ENCODE measurements around the gene CORO6. TPM values are rescaled to one million over a fixed set of nuclear protein-coding genes. Genes with fewer than 3 reads are reported as not detected.

CORO6 gene
- total and polyA plus RNA-seq, 4 donors, result 0.23 to 3.0 (median 0.59) TPM

- TF ChIP-seq CTCF (IDR thresholded peaks at IDR 0.05; ENCODE audit: low read depth, low read length, missing input control) (no peak), TAF1 (conservative IDR thresholded peaks at IDR 0.05) (no peak), JUND (IDR thresholded peaks at IDR 0.05) (no peak)
Measured at GRCh38 chr17:29620271-29620670, 2.4 kb downstream of the CORO6 start (continued).

- no peak for TF ChIP-seq NR2F2 (IDR thresholded peaks at IDR 0.05)
- TF ChIP-seq HNF4A (conservative IDR thresholded peaks at IDR 0.05), result no peak
- no peak for TF ChIP-seq FOXA1 (IDR thresholded peaks at IDR 0.05)
- TF ChIP-seq CTCF (IDR thresholded peaks at IDR 0.05; ENCODE audit: low read depth, low read length, missing input control), result no peak
- H3K9me3 ChIP-seq (ENCODE audit: control insufficient read depth in 4 of 4, low read length in 3 of 4), result no peaks in the 10 kb centered on the region
- H3K9ac ChIP-seq (ENCODE audit: low read depth in 1 of 2, low read length in 2 of 2), result no peak overlapping the region
- peaks cover 0 to 10% (median under 1%) of the 10 kb centered on the region in 4 donors for H3K27me3 ChIP-seq (ENCODE audit: control insufficient read depth in 4 of 4, insufficient read depth in 4 of 4, low read length in 3 of 4)
- no peak for DNase-seq (ENCODE audit: low spot score)
- no peaks in the 10 kb centered on the region for H3K36me3 ChIP-seq (ENCODE audit: control insufficient read depth in 4 of 4, insufficient read depth in 3 of 4, low read depth in 1 of 4, low read length in 3 of 4)
- H3K4me3 ChIP-seq (ENCODE audit: low read depth in 1 of 3, low read length in 3 of 3), result no peak overlapping the region
- H3K4me1 ChIP-seq (ENCODE audit: control insufficient read depth in 4 of 4, insufficient read depth in 4 of 4, low read length in 3 of 4), result peaks cover 14 to 47% (median 37%) of the 10 kb centered on the region in 4 donors
- no peak overlapping the region for H3K27ac ChIP-seq (ENCODE audit: low read depth in 1 of 2, low read length in 2 of 2)
Measured at GRCh38 chr17:29619251-29619650, 3.5 kb downstream of the CORO6 start.

- Histone ChIP-seq H3K9me3 (ENCODE audit: control insufficient read depth in 4 of 4, low read length in 3 of 4) (no peaks in the 10 kb centered on the region), H3K27me3 (ENCODE audit: control insufficient read depth in 4 of 4, insufficient read depth in 4 of 4, low read length in 3 of 4) (peaks cover 0 to 10% (median 2%) of the 10 kb centered on the region in 4 donors), H3K36me3 (ENCODE audit: control insufficient read depth in 4 of 4, insufficient read depth in 3 of 4, low read depth in 1 of 4, low read length in 3 of 4) (no peaks in the 10 kb centered on the region), H3K9ac (ENCODE audit: low read depth in 1 of 2, low read length in 2 of 2) (no peak overlapping the region), H3K27ac (ENCODE audit: low read depth in 1 of 2, low read length in 2 of 2) (no peak overlapping the region), H3K4me1 (ENCODE audit: control insufficient read depth in 4 of 4, insufficient read depth in 4 of 4, low read length in 3 of 4) (peaks cover 19 to 54% (median 42%) of the 10 kb centered on the region in 4 donors), H3K4me3 (ENCODE audit: low read depth in 1 of 3, low read length in 3 of 3) (peak overlapping the region in 1 of 3 donors; percentile 39)
- WGBS, result 36% methylated on average over 22 of the region's 22 CpGs
- no peak for DNase-seq (ENCODE audit: low spot score)
- TF ChIP-seq ZBTB33 (IDR thresholded peaks at IDR 0.05), result no peak
- no peak for TF ChIP-seq TAF1 (conservative IDR thresholded peaks at IDR 0.05)
- TF ChIP-seq NR2F2 (IDR thresholded peaks at IDR 0.05), result no peak
- TF ChIP-seq JUND (IDR thresholded peaks at IDR 0.05), result no peak
- no peak for TF ChIP-seq GABPA (IDR thresholded peaks at IDR 0.05 in 1 of 2, conservative IDR thresholded peaks at IDR 0.05 in 1 of 2)
- TF ChIP-seq HNF4G (IDR thresholded peaks at IDR 0.05), result no peak
- TF ChIP-seq REST (IDR thresholded peaks at IDR 0.05), result no peak
- no peak for TF ChIP-seq HNF4A (conservative IDR thresholded peaks at IDR 0.05)
- no peak for TF ChIP-seq YY1 (IDR thresholded peaks at IDR 0.05)
Measured at GRCh38 chr17:29618272-29619065, 4.2 kb downstream of the CORO6 start.
